GM23338 (cell line): ENCODE data around the gene ERC1.

Source experiments
- CREB1 ChIP-seq: fragments of 250-450 bp; sonication (Bioruptor Pico); IDR thresholded peaks from 2 replicates; pipeline ENCODE4 v1.5.0; 2020; ENCODE audit warnings: low read depth, mild to moderate bottlenecking, moderate library complexity
- POLR2AphosphoS5 ChIP-seq: IDR thresholded peaks from 2 replicates; pipeline ENCODE4 v1.6.1; 2016; ENCODE audit warnings: antibody characterized with exemption, low read depth
- STAT1 ChIP-seq: IDR thresholded peaks from one replicate; pipeline ENCODE4 v1.6.1; 2016; ENCODE audit warnings: antibody characterized with exemption; ENCODE audit not compliant: unreplicated experiment
- TF ChIP-seq, protein P1 (sequence below), 2 experiments: fragments of 200-600 bp in 1 of 2; sonication (generic) in 1 of 2; conservative IDR thresholded peaks; 2 replicates each; pipeline versions ENCODE4 v1.5.1 to v1.6.1; 2016 to 2017; ENCODE audit warnings: antibody characterized with exemption in 2 of 2, low read depth in 2 of 2, mild to moderate bottlenecking in 2 of 2, moderate library complexity in 1 of 2

GRCh38 chr12:1077036-1077803 is 86.2 kb downstream of the ERC1 start:
- TF ChIP-seq, protein P1, sequence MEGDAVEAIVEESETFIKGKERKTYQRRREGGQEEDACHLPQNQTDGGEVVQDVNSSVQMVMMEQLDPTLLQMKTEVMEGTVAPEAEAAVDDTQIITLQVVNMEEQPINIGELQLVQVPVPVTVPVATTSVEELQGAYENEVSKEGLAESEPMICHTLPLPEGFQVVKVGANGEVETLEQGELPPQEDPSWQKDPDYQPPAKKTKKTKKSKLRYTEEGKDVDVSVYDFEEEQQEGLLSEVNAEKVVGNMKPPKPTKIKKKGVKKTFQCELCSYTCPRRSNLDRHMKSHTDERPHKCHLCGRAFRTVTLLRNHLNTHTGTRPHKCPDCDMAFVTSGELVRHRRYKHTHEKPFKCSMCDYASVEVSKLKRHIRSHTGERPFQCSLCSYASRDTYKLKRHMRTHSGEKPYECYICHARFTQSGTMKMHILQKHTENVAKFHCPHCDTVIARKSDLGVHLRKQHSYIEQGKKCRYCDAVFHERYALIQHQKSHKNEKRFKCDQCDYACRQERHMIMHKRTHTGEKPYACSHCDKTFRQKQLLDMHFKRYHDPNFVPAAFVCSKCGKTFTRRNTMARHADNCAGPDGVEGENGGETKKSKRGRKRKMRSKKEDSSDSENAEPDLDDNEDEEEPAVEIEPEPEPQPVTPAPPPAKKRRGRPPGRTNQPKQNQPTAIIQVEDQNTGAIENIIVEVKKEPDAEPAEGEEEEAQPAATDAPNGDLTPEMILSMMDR (conservative IDR thresholded peaks at IDR 0.05; ENCODE audit: low read depth in 2 of 2), result no peak
- TF ChIP-seq POLR2AphosphoS5, result no peak
- no peak for TF ChIP-seq STAT1
- TF ChIP-seq CREB1 (CRISPR knock-in tag), result no peak
